ENCODE results near the gene WFIKKN1. TPM values are rescaled to one million over a fixed set of nuclear protein-coding genes. Genes with fewer than 3 reads are reported as not detected.

WFIKKN1 gene
- total RNA-seq, 1 donor from 2014 or later: not detected

DNA sequence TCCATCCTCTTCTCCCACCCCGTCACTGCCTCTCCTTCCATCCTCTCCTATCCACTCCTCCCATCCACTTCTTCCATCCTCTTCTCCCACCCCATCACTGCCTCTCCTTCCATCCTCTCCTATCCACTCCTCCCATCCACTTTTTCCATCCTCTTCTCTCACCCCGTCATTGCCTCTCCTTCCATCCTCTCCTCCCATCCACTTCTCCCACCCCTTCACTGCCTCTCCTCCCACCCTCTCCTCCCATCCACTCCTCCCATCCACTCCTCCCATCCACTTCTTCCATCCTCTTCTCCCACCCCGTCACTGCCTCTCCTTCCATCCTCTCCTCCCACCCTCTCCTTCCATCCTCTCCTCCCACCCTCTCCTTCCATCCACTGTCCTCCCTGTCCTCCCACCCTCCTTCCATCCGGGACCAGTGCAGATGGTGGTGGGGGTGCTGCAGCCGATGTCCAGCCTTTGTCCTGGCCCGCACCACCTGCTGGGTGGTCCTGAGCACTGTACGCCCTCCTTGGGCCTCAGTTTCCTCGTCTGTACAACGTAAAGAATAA is 1.1 kb downstream of the WFIKKN1 start:
- DNase-seq (ENCODE audit: low read depth) (no peak), FAIRE-seq (no peak)
- Histone ChIP-seq H3K4me3 (ENCODE audit: low read depth, low read length) (no peak overlapping the region), H3K36me3 (ENCODE audit: control insufficient read depth, insufficient read depth, low read length) (peaks cover 5% of the 10 kb centered on the region), H3K27me3 (ENCODE audit: control insufficient read depth, insufficient read depth, low read length) (no peaks in the 10 kb centered on the region)
- TF ChIP-seq, protein P1, sequence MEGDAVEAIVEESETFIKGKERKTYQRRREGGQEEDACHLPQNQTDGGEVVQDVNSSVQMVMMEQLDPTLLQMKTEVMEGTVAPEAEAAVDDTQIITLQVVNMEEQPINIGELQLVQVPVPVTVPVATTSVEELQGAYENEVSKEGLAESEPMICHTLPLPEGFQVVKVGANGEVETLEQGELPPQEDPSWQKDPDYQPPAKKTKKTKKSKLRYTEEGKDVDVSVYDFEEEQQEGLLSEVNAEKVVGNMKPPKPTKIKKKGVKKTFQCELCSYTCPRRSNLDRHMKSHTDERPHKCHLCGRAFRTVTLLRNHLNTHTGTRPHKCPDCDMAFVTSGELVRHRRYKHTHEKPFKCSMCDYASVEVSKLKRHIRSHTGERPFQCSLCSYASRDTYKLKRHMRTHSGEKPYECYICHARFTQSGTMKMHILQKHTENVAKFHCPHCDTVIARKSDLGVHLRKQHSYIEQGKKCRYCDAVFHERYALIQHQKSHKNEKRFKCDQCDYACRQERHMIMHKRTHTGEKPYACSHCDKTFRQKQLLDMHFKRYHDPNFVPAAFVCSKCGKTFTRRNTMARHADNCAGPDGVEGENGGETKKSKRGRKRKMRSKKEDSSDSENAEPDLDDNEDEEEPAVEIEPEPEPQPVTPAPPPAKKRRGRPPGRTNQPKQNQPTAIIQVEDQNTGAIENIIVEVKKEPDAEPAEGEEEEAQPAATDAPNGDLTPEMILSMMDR (IDR thresholded peaks at IDR 0.05; ENCODE audit: insufficient read depth, low read length, severe bottlenecking): no peak

DNA sequence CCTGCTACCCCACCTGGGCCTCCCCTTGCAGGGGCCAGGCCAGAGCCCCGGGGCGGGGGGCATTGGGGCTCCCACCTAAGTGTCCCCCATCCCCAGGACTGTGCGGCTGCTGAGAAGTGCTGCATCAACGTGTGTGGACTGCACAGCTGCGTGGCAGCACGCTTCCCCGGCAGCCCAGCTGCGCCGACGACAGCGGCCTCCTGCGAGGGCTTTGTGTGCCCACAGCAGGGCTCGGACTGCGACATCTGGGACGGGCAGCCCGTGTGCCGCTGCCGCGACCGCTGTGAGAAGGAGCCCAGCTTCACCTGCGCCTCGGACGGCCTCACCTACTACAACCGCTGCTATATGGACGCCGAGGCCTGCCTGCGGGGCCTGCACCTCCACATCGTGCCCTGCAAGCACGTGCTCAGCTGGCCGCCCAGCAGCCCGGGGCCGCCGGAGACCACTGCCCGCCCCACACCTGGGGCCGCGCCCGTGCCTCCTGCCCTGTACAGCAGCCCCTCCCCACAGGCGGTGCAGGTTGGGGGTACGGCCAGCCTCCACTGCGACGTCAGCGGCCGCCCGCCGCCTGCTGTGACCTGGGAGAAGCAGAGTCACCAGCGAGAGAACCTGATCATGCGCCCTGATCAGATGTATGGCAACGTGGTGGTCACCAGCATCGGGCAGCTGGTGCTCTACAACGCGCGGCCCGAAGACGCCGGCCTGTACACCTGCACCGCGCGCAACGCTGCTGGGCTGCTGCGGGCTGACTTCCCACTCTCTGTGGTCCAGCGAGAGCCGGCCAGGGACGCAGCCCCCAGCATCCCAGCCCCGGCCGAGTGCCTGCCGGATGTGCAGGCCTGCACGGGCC is 1.9 kb downstream of the WFIKKN1 start:
- peaks cover 3% of the 10 kb centered on the region for H3K36me3 ChIP-seq (ENCODE audit: control insufficient read depth, insufficient read depth, low read length)
- no peak for DNase-seq (ENCODE audit: low read depth)
- TF ChIP-seq, protein P1 (IDR thresholded peaks at IDR 0.05; ENCODE audit: insufficient read depth, low read length, severe bottlenecking): no peak
- no peaks in the 10 kb centered on the region for H3K27me3 ChIP-seq (ENCODE audit: control insufficient read depth, insufficient read depth, low read length)
- FAIRE-seq: no peak
- no peak overlapping the region for H3K4me3 ChIP-seq (ENCODE audit: low read depth, low read length)

DNA sequence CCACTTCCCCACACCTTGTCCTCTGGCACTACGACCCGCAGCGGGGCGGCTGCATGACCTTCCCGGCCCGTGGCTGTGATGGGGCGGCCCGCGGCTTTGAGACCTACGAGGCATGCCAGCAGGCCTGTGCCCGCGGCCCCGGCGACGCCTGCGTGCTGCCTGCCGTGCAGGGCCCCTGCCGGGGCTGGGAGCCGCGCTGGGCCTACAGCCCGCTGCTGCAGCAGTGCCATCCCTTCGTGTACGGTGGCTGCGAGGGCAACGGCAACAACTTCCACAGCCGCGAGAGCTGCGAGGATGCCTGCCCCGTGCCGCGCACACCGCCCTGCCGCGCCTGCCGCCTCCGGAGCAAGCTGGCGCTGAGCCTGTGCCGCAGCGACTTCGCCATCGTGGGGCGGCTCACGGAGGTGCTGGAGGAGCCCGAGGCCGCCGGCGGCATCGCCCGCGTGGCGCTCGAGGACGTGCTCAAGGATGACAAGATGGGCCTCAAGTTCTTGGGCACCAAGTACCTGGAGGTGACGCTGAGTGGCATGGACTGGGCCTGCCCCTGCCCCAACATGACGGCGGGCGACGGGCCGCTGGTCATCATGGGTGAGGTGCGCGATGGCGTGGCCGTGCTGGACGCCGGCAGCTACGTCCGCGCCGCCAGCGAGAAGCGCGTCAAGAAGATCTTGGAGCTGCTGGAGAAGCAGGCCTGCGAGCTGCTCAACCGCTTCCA is 2.7 kb downstream of the WFIKKN1 start:
- H3K27me3 ChIP-seq (ENCODE audit: control insufficient read depth, insufficient read depth, low read length): no peaks in the 10 kb centered on the region
- H3K36me3 ChIP-seq (ENCODE audit: control insufficient read depth, insufficient read depth, low read length): peaks cover 3% of the 10 kb centered on the region
- no peak overlapping the region for H3K4me3 ChIP-seq (ENCODE audit: low read depth, low read length)
- DNase-seq (ENCODE audit: low read depth) (no peak), FAIRE-seq (no peak)
- TF ChIP-seq, protein P1 (IDR thresholded peaks at IDR 0.05; ENCODE audit: insufficient read depth, low read length, severe bottlenecking): no peak

DNA sequence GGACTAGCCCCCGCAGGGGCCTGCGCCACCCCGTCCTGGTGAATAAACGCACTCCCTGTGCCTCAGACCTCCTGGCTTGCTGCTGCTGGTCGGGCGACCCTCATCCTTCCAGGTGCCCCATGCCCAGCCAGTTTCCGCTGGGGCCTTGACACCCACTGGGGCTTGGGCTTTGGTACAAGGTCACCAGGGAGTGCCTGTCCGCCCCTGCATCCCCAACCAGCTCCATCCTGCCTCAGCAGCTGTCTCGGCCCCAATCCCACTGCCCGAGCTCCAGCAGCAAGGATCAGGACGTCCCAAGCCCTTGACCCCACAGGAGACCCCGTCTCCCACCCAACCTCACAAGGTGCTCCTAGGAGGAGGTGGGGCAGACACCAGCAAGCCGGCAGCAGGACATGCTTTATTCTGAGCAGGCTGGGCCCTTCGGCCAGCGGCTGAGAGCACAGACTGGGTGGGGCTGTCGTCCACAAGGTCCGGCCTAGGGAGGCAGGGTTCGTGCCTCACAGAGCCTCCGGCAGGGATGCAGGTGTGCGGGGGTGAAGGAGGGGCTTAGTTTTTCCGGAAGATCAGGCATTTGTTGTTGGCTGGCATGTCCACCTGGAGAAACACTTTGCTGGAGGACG is 3.4 kb downstream of the WFIKKN1 start:
- DNase-seq (ENCODE audit: low read depth): no peak
- Histone ChIP-seq H3K4me3 (ENCODE audit: low read depth, low read length) (no peak overlapping the region), H3K27me3 (ENCODE audit: control insufficient read depth, insufficient read depth, low read length) (no peaks in the 10 kb centered on the region), H3K36me3 (ENCODE audit: control insufficient read depth, insufficient read depth, low read length) (peaks cover 3% of the 10 kb centered on the region)
- TF ChIP-seq, protein P1 (IDR thresholded peaks at IDR 0.05; ENCODE audit: insufficient read depth, low read length, severe bottlenecking): no peak
- no peak for FAIRE-seq

DNA sequence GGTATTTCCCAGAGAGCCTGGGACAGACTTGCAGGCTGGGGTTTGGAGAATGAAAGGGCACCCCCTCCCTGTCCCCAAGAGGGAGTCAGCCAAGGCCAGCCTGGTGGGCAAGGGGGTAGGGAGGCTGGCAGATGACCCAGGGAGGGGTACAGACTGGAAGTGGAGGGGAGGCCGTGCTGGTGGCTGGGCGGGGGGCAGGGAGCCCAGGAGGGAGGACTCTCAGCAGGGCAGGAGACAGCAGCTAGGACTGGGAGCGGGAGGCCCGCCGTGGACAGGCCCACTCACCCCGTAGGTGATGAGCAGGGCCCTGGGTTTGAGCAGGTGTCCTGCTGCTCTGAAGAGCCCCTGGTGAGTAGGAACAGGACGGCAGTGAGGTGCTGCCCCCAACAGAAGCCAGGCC is 4.2 kb downstream of the WFIKKN1 start:
- TF ChIP-seq, protein P1 (IDR thresholded peaks at IDR 0.05; ENCODE audit: insufficient read depth, low read length, severe bottlenecking): no peak
- Histone ChIP-seq H3K4me3 (ENCODE audit: low read depth, low read length) (peak overlapping the region; percentile 91), H3K27me3 (ENCODE audit: control insufficient read depth, insufficient read depth, low read length) (no peaks in the 10 kb centered on the region), H3K36me3 (ENCODE audit: control insufficient read depth, insufficient read depth, low read length) (peaks cover 3% of the 10 kb centered on the region)
- DNase-seq (ENCODE audit: low read depth) (no peak), FAIRE-seq (no peak)

All from bronchial epithelial cell (primary cell).